ENCODE measurements around the gene GRB10.

Gene GRB10

DNA sequence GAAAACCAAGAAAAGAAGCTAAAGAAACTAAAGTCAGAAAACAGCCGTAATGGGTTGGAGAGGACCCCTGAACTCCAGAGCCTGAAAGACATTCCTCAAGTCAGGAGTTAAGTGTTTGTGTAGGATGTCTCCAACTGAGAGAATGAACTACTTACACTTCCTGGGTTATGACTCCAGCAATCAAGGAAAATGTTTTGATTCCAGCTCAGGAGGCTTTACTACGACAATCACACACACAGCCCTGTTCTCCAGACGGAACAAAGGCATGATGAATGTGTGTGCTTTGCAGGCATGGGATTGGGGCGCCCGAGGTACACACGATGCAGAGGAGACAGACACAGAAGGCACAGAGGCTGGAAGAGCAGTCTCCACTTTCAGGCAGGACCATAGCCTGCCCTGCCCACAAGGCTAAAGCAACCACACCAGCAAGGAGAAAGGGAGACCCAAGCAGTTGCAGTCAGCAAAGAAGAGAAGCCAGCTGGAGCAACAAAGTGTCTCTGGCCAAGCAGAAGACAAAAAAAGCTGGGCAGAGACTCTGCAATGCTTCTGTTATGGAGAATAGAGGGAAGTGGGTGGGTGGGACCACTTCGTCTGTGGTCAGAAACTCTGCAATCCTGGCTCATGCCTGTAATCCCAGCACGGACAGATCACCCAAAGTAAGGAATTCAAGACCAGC is 89.1 kb downstream of the GRB10 start:
- no peak for DNase-seq (ENCODE audit: low read depth in 2 of 2)

DNA sequence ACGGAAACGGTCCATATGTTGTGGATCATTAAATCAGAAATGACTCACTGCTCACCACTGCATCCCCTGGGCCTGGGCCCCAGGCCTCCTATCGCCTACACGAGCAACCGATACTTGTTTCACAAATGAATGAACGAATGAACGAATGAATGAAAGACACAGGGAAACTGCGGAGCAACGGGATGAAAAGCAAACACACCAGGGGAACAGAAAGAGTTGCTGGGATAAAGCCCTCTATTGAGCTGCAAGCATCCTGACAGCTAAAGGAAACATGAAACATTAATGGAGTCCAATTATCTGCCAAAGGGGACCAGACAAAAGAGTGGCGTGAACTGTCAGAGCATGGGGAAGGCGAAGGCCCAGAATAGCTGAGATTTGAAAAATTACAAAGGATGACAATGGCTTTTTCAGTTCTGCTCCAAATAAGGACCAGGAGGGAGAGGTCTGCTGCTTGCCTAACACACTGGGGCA is 92.1 kb downstream of the GRB10 start:
- no peak for DNase-seq (ENCODE audit: low read depth in 2 of 2)

DNA sequence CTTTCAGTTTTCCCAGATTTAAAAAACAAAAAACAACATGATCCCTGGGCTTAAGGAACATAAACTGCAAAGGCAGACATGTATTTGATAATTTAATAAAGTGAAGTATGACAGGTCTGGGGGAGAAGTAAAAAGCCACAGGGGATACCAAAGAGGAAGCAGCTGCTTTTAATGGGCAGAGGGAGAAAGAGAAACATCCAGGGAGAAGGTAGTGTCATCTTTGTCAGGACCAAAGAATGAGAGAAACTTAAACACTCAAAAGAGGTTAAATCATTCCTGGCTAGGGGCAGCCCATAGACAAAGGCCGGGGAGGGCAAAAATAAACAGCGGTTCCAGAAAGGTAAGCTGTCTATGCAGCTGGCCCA is 94.5 kb downstream of the GRB10 start:
- DNase-seq (ENCODE audit: low read depth in 2 of 2), result no peak

DNA sequence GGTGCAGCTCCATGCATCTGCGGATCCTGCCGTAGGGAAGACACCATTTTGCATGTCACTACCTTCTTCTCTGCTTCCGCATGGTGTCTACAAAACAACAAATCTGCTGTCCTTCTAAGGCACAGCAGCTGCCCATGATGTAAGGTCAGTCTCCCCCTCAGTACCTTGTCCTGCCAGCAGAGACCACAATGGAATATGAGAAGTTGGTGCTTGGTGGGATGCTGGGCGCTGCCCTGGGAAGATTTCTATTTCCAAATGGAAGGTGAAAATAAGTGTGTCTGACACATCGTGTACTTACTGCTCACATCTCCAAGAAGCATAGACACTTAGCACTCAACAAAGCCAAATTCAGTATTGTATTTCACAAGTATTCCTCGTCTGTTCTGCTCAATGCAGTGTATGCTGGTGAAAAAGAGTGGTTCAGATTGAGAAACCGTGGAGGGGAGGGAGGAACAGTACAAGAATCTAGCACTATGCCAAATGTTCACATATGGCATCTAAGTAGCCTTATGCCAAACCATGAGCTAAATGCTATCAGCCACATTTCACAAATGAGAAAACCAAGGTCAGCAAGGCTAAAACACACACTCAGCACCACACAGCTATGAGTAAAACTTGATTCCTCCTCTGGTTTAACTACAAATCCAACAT is 95.0 kb downstream of the GRB10 start:
- DNase-seq (ENCODE audit: low read depth in 2 of 2), result no peak

DNA sequence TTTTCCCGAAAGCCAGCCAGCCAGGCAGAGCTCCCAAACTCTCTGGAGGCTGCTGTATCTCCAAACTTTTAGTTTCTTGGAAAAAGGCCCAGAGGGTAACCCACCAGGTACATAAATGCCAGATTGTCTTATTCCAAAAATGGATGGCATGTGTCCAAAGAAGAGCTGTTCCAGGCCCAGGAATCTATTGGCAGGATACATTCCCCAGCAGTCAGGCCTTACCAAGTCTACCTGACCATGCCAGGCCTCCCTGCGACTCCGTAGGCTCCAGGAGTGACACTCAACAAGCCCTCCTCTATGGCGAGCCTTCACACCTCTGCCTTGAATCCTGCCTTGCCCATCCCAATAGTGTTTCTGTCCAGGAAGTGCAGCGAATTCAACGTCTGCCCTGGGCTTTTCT is 95.6 kb downstream of the GRB10 start:
- no peak for DNase-seq (ENCODE audit: low read depth in 2 of 2)

DNA sequence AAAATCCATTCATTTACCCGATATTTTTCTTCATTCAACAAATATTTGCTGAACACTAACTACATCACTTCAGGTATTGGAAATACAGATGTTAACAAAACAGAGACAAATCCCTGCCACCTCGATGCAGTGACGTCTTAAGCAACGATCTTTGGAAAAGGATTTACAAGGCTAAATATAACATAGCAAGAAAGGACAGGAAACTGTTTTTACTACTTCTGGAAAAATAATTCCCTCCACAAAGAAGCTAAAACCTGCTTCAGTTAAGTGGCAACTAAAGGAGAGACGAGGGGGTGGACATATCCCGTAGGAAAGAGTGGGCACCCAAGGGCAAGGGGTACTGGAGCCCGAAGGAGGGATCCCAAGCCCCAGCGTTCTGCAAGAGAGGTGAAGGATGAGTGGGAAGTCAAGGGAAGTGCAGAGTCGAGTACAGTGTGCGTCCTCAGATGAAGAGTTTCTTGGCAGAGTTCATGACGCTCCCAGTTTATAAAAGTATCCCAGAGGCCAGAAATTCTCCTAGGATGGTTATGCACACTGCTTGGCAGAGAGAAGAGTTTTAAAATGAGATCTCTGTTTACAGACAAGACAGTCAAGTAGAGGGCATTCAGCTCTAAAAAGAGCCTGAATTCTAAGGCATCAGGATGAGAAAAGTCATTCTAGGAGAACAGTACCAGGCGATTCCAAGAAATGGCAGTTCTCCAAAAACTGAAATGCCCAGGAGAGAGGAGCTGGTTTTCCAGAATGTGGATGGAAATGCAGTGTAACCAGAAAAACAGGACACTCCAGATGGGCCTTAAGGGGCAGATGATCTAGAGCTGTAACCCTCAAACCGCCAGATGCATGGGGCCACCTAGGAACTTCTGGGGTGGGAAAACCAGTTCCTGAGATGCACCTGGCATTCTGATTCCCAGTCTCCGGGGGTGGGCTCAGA is 97.3 kb downstream of the GRB10 start:
- no peak for DNase-seq (ENCODE audit: low read depth in 2 of 2)

DNA sequence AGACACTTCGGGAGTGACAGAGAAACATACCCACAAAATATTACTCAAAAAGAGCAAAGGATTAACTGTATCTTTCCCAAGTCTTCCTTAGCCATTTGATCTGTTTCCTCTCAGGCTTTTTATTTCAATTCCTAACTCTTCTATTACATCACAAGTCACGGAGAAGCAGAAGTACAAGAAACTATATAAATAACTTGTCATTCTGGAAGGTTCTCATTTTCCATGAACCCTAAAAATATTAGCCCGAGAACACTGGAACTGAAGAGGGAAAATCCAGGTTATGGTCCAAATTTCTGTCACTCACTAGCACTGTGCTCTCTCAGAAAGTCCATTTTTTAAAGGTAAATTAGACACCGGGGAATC is 98.0 kb downstream of the GRB10 start:
- DNase-seq (ENCODE audit: low read depth in 2 of 2), result no peak

DNA sequence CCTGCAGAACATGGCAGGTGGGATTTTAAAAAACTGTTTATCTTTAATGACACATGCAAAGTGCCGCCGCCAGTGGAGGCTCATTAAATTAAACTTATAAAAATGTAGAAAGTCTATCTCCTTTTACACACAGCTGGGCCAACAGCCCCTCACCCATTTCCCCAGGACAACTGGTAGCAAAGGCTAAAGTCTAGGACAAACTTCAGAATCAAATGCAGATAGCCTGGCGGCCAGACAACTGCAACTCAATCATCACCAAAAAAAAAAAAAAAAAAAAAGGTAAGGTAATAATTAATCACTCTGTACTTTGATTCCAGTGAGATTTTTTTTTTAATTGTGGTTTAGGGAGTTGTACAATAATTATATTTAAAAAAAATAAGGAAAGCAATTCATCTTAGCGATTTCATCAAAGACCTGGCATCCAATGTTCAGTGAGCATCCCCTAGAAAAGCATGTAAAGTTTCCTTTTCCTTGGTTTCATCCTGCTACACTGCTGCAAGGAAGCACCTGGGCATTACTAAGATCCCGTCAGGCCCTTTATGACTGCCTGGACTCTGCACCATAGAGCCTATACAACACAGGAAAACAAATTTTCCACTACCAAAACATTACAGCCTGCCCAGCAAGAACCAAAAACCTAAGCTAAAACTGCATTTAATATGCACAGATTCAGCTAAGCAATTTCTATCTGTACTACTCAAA is 98.5 kb downstream of the GRB10 start:
- no peak for DNase-seq (ENCODE audit: low read depth in 2 of 2)

DNA sequence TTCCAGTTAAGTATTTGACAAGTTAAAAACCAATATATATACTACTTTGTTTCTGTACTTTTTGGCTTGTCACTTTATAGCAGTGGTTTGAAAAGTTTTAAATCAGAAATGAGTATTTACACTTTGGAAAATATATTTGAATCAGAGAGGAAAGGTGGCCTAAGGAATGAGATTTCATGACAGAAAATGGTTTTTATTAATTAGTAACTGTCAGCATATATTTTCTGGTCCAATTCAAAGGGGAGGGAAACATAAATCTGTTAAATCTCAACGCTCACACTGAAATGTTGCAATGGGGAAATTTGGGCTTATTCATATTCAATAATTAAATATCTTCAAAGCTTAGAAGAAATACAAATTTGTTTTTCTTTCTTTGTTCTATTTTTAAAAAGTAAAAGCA is 100.1 kb downstream of the GRB10 start:
- no peak for DNase-seq (ENCODE audit: low read depth in 2 of 2)

DNA sequence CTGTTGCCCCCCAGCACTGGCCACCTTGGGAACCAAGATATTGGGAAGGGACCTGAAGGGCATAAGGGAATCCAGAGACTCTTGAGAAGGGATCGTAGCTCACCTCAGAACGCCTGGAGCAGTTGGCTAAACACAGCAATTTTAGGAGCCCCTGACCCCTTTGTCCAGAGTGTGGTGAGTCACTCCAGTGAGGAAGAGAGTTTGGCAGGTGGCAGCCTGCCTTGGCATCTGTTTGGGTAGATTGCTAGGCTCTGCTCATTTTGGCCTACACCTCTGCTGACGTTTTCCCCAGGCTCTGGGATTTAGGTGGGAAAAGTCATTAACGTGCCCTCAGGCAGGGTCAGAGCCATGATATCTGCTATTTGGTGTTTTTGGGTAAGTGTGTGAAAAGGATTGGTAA is 100.6 kb downstream of the GRB10 start:
- DNase-seq (ENCODE audit: low read depth in 2 of 2), result no peak

DNA sequence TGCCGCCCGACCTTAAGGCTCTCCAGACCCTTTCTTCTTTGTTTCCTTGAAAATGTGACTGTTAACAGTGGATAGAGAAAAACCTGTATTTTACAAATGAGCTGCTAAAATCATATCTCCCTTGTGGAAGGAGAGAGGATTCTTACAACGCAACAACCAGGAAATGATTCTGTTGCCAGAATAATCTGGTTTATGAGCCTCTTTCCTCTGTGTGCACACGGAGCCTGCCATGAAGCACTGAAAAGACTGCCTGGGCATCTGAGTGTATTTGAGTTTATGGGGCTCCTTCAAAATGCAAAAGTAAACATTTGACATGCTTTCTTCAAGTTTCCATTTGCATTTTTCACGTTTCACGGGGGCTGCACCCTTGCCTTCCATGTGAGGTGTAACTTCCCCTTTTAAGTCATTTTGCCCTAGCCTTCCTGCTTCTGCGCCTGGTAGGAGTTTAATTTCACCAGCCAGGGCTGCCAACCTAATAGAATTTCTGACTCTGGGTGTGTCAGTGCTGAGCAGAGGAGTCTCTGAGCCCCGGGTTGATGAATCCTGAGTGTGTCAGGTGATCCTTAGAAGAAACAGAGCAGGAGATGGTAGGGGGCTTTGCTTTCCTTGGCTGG is 101.2 kb downstream of the GRB10 start:
- no peak for DNase-seq (ENCODE audit: low read depth in 2 of 2)

DNA sequence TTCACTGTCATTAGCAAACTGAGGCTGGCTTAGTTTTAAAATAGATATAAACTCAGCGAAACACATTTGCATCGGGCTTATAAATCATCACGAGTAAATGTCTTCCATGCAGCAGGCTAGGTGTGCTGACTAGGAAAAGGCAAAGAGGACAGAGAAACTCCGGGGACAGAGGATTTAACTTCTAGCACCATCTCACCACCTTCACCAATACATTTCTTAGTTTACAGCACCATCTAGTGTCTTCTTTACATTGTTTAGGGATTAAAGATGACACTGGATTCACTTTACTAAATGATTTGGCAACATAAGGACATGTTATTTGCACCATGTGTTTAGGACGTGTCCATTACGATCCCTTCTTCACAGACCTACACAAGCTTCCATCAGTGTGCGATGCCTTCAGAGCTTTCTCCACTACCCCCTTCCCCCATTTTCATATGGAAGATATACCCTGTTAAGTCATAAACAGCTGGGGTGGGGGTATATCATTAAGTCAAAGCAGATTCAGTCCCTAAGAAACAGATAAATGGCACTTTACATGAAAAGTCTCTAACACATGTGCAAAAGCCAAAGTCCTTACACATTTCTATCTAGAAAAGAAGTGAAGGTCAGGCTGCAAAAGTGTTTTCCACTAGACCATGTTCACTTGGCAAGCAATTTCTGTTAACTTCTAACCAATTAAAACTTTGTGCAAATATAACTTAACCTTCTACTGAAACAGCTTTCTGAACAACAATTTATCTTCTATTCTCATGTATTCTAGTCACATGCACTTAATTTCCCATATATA is 103.3 kb downstream of the GRB10 start:
- no peak for DNase-seq (ENCODE audit: low read depth in 2 of 2)

DNA sequence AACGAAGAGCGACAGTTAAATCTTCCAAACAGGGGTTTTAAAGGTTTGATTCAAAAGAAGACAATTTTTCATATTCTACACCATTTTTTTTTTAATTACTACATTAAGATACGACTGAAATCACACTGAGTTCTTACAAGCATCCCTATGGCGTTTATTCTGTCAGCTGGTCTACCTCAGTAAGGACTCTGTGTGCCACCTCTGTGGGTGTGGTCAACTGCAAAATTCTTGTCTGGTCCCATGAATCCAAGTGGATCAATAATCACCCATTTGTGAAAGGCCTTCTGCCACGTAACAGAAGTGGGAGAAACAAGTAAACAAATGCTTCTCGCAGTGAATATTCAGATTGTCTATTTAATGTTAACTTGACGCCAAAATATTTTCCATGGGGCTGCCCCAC is 104.1 kb downstream of the GRB10 start:
- no peak for DNase-seq (ENCODE audit: low read depth in 2 of 2)

DNA sequence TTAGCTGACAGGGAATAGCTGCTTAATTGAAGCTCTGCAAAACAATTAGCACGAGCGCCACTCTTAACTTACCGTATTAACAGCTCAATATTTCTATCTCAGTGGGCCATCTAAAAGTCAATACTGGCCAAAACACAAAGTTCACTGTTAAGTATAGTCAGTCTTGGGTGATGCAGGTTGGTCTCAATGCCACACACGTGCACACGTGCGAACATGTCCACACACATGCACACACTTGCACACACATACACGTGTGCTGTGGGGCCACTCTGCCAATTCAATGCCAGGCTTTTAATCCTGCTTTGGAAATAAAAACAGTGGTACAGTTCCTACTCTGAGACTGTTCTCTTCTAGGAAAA is 105.1 kb downstream of the GRB10 start:
- DNase-seq (ENCODE audit: low read depth in 2 of 2), result no peak

DNA sequence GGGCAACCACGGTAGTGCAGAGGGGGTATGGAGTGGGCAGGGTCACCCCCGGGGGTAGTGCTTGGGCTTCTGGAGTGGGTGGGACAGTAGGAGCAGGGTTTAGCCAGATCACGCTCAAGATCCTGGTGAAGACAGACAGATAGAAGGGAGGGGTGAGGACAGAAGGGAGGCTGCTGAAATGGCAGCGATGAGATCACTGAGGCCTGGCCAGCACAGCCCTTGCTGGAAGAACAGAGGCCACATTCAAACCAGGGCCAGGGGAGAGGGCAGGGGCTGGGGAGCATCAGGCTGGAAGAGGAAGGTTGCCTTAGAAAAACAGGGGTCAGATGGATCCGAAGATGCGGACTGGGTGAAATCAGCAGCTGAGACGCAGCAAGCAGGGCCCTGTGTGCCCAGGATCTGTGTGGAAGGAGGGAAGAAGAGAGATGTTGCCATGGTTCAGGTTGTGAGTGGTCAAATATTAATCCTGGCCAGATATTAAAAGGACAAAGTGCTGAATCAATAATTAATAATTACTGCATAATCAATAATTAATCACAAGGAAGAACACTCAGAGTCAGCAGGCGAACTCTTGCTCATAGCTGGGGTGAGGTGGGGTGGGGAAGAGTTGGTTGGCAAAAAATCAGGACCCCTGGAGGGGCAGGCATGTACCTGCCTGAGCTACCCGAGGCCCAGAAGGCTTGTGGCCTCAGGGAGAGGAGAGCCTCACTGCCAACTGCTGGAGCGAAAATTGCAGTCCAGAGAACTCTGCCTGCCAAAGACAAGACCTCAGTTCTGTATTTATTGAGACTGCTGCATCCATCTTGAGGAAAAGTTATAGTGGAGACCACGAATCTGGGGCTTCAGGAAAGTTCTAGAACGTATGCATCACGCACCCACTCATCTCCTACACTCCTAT is 105.7 kb downstream of the GRB10 start:
- DNase-seq (ENCODE audit: low read depth in 2 of 2), result no peak

DNA sequence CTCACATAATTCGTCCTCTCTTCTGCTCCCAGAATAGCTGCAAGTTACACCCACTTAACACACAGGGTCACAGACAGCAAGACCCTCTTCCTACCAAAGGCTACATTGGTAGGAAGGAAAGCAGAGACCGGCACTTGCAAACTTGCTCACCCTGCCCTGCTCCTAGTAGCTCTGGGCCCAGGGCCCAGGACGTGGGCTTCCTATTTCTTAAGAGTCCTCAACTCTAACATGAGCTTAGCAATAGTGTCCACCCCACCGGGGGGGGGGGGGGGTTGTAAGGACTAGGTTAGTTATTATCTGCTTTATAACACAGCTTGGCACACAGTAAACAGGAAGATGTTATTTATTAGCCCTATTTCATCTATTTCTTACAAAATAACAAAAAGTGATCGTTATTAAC is 106.6 kb downstream of the GRB10 start:
- no peak for DNase-seq (ENCODE audit: low read depth in 2 of 2)

DNA sequence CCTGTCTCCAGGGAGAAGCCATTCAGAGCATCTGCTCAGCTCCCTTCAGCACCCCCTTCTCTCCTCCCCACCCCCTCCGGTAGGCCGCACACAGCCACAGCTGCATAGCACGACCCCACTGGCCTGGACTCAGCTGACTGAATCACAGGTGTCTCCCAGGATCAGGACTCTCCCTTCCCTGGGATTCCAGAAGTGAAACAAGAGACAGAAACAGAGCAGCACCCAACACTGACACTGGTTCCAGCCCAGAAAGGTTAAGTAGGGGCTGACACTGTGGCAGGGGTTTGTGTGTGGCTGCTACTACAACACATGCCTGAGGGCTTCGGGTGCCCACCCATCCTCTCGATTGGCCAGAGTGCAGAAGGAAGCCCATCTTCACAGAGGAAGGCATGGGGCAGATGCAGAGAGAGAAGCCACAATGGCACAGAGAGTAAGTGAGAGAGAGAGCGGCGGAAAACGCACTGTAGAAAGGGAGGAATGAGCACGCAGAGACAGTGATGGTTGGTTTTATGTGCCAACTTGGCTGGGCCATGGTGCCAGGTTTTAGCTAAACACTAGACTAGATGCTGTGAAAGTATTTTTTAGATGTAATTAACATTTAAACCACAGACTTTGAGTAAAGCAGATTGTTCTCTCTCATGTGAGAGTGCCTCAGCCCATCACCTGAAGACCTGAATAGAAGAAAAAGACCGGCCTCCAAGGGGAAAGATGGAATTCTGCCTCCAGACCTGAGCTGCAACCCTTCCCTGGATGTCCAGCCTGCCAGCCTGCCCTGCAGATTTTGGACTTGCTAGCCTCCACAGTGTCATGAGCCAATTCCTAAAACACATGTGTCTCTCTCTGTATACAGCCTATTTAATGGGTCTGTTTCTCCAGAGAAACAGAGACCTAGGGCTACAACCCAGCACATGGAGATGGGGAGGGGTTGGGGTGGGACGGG is 107.5 kb downstream of the GRB10 start:
- DNase-seq (ENCODE audit: low read depth in 2 of 2), result no peak

DNA sequence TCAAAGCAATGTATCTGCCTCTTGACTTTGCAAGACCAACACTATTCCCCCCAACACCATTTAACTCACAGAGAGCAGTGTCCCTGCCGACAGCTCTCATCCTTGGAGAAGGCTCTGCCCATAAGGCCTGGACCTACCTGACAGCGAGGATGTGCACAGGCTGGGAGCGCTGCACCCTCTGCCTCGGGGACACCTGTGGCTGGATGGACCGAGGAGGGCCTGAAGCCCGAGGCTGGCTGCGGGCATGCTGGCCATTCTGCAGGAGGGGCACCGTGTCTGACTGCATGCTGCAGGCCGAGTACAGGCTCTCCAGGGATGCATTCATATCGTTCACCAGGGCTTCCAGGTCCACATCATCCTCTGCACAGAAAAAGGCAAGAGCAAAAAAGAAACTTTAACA is 108.4 kb downstream of the GRB10 start:
- DNase-seq (ENCODE audit: low read depth in 2 of 2), result no peak

DNA sequence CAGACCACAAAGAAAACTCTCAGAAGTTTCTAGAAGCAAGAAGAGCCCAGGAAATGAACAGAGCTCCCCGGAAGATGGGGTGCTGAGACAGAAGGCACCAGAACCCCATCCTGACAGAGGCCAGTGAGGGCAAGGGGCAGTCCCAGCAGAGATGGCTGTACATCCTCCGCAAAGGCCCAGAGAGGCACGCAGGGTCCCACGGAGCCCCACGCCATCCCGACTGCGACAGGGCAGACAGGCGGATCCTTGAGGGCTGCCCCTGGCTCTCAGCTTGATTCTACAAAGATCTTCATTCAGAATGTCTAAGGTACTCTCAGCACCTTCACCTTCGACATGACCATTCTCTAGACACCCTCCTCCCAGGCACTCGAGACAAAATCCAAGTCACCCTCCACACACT is 109.6 kb downstream of the GRB10 start:
- no peak for DNase-seq (ENCODE audit: low read depth in 2 of 2)
